Measurements from ENCODE around the gene TTC39A. TPM values are rescaled to one million over a fixed set of nuclear protein-coding genes. Genes with fewer than 3 reads are reported as not detected.

The TTC39A gene
- total and polyA plus RNA-seq, 7 donors = 0.48 to 12.4 (median 6.0) TPM

DNA sequence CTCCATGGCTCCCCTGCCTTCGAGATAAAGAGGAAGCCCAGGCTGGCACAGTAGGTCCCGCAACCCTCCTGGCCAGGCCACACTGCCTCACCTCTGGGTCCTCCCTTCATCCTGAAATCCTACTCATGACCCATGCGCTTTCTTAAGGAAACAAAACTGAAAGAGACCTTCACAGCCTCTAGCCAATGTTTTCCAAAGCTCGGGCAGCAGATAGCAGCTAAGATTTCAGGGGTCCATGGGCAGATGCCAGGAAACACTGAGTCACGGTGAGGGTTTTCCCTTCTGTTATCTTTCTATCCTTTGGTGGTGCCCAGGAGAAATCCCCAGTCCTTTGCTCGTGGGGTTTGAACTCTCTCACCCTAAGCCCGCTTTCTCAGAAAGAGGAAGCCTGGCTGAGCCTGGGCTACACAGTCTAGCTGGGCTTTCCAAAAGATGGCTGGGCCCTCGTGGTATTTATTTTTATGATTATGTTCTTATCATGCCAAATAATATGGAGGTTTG lies 26.6 kb downstream of the TTC39A start:
- no peak overlapping the region for H3K4me3 ChIP-seq

DNA sequence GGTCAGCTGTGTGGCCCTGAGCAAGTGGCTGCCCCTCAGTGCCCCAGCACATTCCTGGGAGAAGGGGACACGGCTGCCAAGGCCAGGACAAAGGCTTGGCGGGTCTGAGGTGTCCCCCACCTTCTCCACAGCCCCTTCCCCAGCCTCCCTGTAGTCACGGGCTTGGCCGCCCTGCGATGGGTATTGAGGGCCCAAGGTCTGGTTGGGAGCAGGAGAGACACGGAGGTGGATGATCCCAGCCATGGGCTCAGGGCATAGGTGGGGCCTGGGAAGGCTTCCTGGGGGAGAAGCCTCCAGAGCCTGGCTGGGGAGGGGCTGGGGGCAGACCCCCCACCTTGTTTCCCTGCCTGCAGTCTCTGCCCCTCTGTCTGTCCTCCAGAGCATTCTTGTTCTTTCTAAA lies 27.0 kb downstream of the TTC39A start:
- no peaks in the 10 kb centered on the region for H3K36me3 ChIP-seq (ENCODE audit: insufficient read depth in 1 of 2, low read depth in 1 of 2)
- H3K4me1 ChIP-seq = no peaks in the 10 kb centered on the region
- no peaks in the 10 kb centered on the region for H3K27me3 ChIP-seq (ENCODE audit: insufficient read depth in 3 of 3, low read length in 2 of 3)
- DNase-seq (no peak), ATAC-seq (no peak)
- no peak overlapping the region for H3K27ac ChIP-seq
- intact Hi-C loops (cut with DNase I) = no loop called here
- no peaks in the 10 kb centered on the region for H3K9me3 ChIP-seq
- 74 to 82% (median 80%) methylated on average over 4 to 6 of the region's 6 CpGs for WGBS, 3 donors
- no peak for TF ChIP-seq CTCF (IDR thresholded peaks at IDR 0.05)
- H3K4me3 ChIP-seq = no peak overlapping the region

More for the DNA sequence above, 26.6 kb downstream of the TTC39A start:
- ATAC-seq (no peak), DNase-seq (no peak)
- no peaks in the 10 kb centered on the region for H3K36me3 ChIP-seq (ENCODE audit: insufficient read depth in 1 of 2, low read depth in 1 of 2)
- H3K27ac ChIP-seq = no peak overlapping the region
- TF ChIP-seq CTCF (IDR thresholded peaks at IDR 0.05) = no peak
- no peaks in the 10 kb centered on the region for H3K27me3 ChIP-seq (ENCODE audit: insufficient read depth in 3 of 3, low read length in 2 of 3)
- H3K4me1 ChIP-seq = no peaks in the 10 kb centered on the region
- intact Hi-C loops (cut with DNase I) = no loop called here
- H3K9me3 ChIP-seq = no peaks in the 10 kb centered on the region
- 65 to 68% (median 67%) methylated on average over 8 of the region's 8 CpGs for WGBS, 3 donors

DNA sequence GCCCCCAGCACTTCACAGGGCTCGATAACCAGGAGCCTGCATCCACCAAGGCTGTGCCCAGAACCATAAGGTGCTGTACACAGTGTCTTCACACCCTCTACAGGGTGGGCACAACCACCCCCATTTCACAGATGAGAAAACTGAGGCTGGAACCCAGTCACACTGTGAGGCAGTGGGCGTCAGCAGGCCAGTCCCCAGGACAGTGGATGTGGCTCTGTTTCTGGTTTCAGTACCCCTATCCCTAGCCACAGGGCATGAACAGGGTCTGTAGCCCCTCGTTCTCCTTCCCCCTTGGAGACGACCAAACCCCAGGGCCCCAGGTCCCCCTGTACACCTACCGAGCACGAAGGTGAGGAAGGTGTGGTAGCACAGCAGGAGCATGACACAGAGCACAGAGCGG lies 27.6 kb downstream of the TTC39A start:
- Histone ChIP-seq H3K9me3 (no peaks in the 10 kb centered on the region), H3K36me3 (ENCODE audit: insufficient read depth in 1 of 2, low read depth in 1 of 2) (no peaks in the 10 kb centered on the region), H3K4me3 (no peak overlapping the region), H3K27me3 (ENCODE audit: insufficient read depth in 3 of 3, low read length in 2 of 3) (no peaks in the 10 kb centered on the region), H3K4me1 (no peaks in the 10 kb centered on the region), H3K27ac (no peak overlapping the region)
- WGBS, 3 donors = 71 to 82% (median 81%) methylated on average over 7 of the region's 7 CpGs
- ATAC-seq = no peak
- intact Hi-C loops (cut with DNase I) = no loop called here
- TF ChIP-seq CTCF (IDR thresholded peaks at IDR 0.05) = no peak
- no peak for DNase-seq

DNA sequence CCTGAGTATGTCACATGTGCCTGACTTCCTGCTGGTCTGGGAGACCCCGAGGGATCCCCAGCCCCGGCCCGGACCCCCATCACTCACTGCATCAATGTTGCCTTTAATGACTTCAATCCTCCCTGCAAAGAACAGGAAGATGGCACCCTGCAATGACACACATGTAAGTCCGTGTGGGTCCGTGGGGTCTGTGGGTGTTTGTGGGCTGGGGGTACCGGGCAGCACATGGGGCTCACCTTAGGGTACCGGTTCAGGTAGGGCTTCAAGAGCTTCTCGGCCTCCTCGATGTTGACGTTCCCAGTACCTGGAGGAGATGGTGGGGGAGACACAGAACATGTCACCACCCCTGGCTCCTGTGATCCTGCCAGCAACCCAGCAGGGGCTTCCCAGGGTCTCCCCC lies 28.1 kb downstream of the TTC39A start:
- Histone ChIP-seq H3K4me3 (no peak overlapping the region), H3K27ac (no peak overlapping the region)
- WGBS, 3 donors = 85 to 86% (median 85%) methylated on average over 10 of the region's 10 CpGs

More for the DNA sequence above, 28.1 kb downstream of the TTC39A start:
- no peaks in the 10 kb centered on the region for H3K36me3 ChIP-seq (ENCODE audit: insufficient read depth in 1 of 2, low read depth in 1 of 2)
- no peak for DNase-seq
- H3K27me3 ChIP-seq (ENCODE audit: insufficient read depth in 3 of 3, low read length in 2 of 3) = no peaks in the 10 kb centered on the region
- H3K9me3 ChIP-seq = no peaks in the 10 kb centered on the region
- H3K4me1 ChIP-seq = no peaks in the 10 kb centered on the region
- no peak for ATAC-seq
- intact Hi-C loops (cut with DNase I) = no loop called here
- TF ChIP-seq CTCF (IDR thresholded peaks at IDR 0.05) = no peak
